Ishikawa (cell line): ENCODE measurements around the gene DNAJB12.

ENCODE experiments used
- CEBPB ChIP-seq: IDR thresholded peaks from 2 replicates; pipeline ENCODE4 v1.6.1; 2012
- CREB1 ChIP-seq: IDR thresholded peaks from 2 replicates; pipeline ENCODE4 v1.6.1; 2012; ENCODE audit warnings: low read depth
- EGR1 ChIP-seq: IDR thresholded peaks from 2 replicates; pipeline ENCODE4 v1.6.1; 2012
- EP300 ChIP-seq: IDR thresholded peaks from 2 replicates; pipeline ENCODE4 v1.6.1; 2012; ENCODE audit warnings: borderline replicate concordance
- FOXM1 ChIP-seq: IDR thresholded peaks from 2 replicates; pipeline ENCODE4 v1.6.1; 2012; ENCODE audit warnings: low read depth, borderline replicate concordance
- MAX ChIP-seq: IDR thresholded peaks from 2 replicates; pipeline ENCODE4 v1.6.1; 2012
- NFIC ChIP-seq: IDR thresholded peaks from 2 replicates; pipeline ENCODE4 v1.6.1; 2012
- RAD21 ChIP-seq: IDR thresholded peaks from 2 replicates; pipeline ENCODE4 v1.6.1; 2012; ENCODE audit warnings: low read depth
- REST ChIP-seq: IDR thresholded peaks from 2 replicates; pipeline ENCODE4 v1.6.1; 2012; ENCODE audit warnings: low read depth, mild to moderate bottlenecking
- TAF1 ChIP-seq: IDR thresholded peaks from 2 replicates; pipeline ENCODE4 v1.6.1; 2012; ENCODE audit warnings: low read depth, mild to moderate bottlenecking
- TCF12 ChIP-seq: IDR thresholded peaks from 2 replicates; pipeline ENCODE4 v1.6.1; 2012; ENCODE audit warnings: low read depth
- TEAD4 ChIP-seq: IDR thresholded peaks from 2 replicates; pipeline ENCODE4 v1.6.1; 2012
- USF1 ChIP-seq: IDR thresholded peaks from 2 replicates; pipeline ENCODE4 v1.6.1; 2012
- YY1 ChIP-seq: IDR thresholded peaks from 2 replicates; pipeline ENCODE4 v1.6.1; 2012; ENCODE audit warnings: low read depth
- ZBTB7A ChIP-seq: IDR thresholded peaks from 2 replicates; pipeline ENCODE4 v1.6.1; 2012; ENCODE audit warnings: low read depth

DNAJB12 gene

GRCh38 chr10:72321248-72322029 lies 33.3 kb downstream of the DNAJB12 start:
- TF ChIP-seq NFIC: no peak
- no peak for TF ChIP-seq EP300
- TF ChIP-seq TAF1: no peak
- TF ChIP-seq YY1: no peak
- TF ChIP-seq CEBPB: no peak
- TF ChIP-seq REST: no peak
- no peak for TF ChIP-seq USF1
- TF ChIP-seq FOXM1: no peak
- TF ChIP-seq ZBTB7A: no peak
- TF ChIP-seq MAX: no peak
- no peak for TF ChIP-seq EGR1
- TF ChIP-seq TEAD4: no peak
- no peak for TF ChIP-seq CREB1
- TF ChIP-seq RAD21: no peak
- no peak for TF ChIP-seq TCF12

- TF ChIP-seq TAF1: peak; percentile 36; the same call in 1 of the 2 replicates
- TF ChIP-seq TCF12: peak; percentile 65
- no peak for TF ChIP-seq EGR1
- peak; percentile 61 for TF ChIP-seq CEBPB
- TF ChIP-seq EP300: 0 out of 2 replicates have a peak, but pooled peaks have one; percentile 24
- no peak for TF ChIP-seq RAD21
- TF ChIP-seq MAX: peak; percentile 31
Measured at GRCh38 chr10:72320676-72321247, 34.0 kb downstream of the DNAJB12 start.

GRCh38 chr10:72319416-72320254 lies 35.1 kb downstream of the DNAJB12 start:
- no peak for TF ChIP-seq REST
- TF ChIP-seq EGR1: peak; percentile 67
- no peak; the same call in 1 of the 2 replicates for TF ChIP-seq YY1
- peak; percentile 57; the same call in 1 of the 2 replicates for TF ChIP-seq TEAD4
- no peak for TF ChIP-seq FOXM1
- no peak for TF ChIP-seq CREB1
- TF ChIP-seq TCF12: peak; percentile 88
- TF ChIP-seq ZBTB7A: peak; percentile 84; the same call in 1 of the 2 replicates
- no peak; the same call in 1 of the 2 replicates for TF ChIP-seq RAD21
- peak; percentile 78 for TF ChIP-seq EP300
- TF ChIP-seq CEBPB: peak; percentile 96
- TF ChIP-seq TAF1: 0 out of 2 replicates have a peak, but pooled peaks have one; percentile 26
- peak; percentile 96 for TF ChIP-seq NFIC
- peak; percentile 83 for TF ChIP-seq USF1
- peak; percentile 88 for TF ChIP-seq MAX

- TF ChIP-seq NFIC (peak; percentile 17; the same call in 1 of the 2 replicates), TEAD4 (peak; percentile 58; the same call in 1 of the 2 replicates), FOXM1 (no peak), EP300 (0 out of 2 replicates have a peak, but pooled peaks have one; percentile 6), EGR1 (no peak)
Measured at GRCh38 chr10:72318418-72319262, 36.1 kb downstream of the DNAJB12 start.
